OCI-M1 (cell line): Measurements from ENCODE around the gene ZNF423.

ENCODE experiments used
- DNase-seq: peaks from one replicate; lab custom pipeline; 2025; lab: John Stamatoyannopoulos, UW

Gene ZNF423

GRCh38 chr16:49458243-49458642, 397.7 kb downstream of the ZNF423 start:
- DNase-seq, result no peak

- no peak for DNase-seq
These were observed 398.7 kb downstream of the ZNF423 start for GRCh38 chr16:49457196-49457595.

- DNase-seq, result no peak
These were observed 399.1 kb downstream of the ZNF423 start for GRCh38 chr16:49456763-49457162.

GRCh38 chr16:49455991-49456745, 399.7 kb downstream of the ZNF423 start:
- no peak for DNase-seq

GRCh38 chr16:49455181-49455990, 400.5 kb downstream of the ZNF423 start:
- DNase-seq, result no peak

- no peak for DNase-seq
These were observed 401.3 kb downstream of the ZNF423 start for GRCh38 chr16:49454426-49455180.

GRCh38 chr16:49453983-49454382, 401.9 kb downstream of the ZNF423 start:
- no peak for DNase-seq

GRCh38 chr16:49453021-49453420, 402.9 kb downstream of the ZNF423 start:
- DNase-seq, result no peak

GRCh38 chr16:49452578-49452977, 403.3 kb downstream of the ZNF423 start:
- no peak for DNase-seq

GRCh38 chr16:49452108-49452507, 403.8 kb downstream of the ZNF423 start:
- DNase-seq, result no peak

- DNase-seq, result no peak
These were observed 409.1 kb downstream of the ZNF423 start for GRCh38 chr16:49446805-49447204.

- no peak for DNase-seq
These were observed 412.3 kb downstream of the ZNF423 start for GRCh38 chr16:49443576-49443975.

GRCh38 chr16:49442805-49443204, 413.1 kb downstream of the ZNF423 start:
- no peak for DNase-seq

GRCh38 chr16:49441366-49441780, 414.5 kb downstream of the ZNF423 start:
- DNase-seq, result no peak

GRCh38 chr16:49440156-49441065, 415.5 kb downstream of the ZNF423 start:
- DNase-seq, result no peak

- no peak for DNase-seq
These were observed 416.2 kb downstream of the ZNF423 start for GRCh38 chr16:49439676-49440075.

GRCh38 chr16:49439050-49439449, 416.9 kb downstream of the ZNF423 start:
- no peak for DNase-seq
